K562 (cell line): ENCODE results near the gene HTR6. TPM values are rescaled to one million over a fixed set of nuclear protein-coding genes. Genes with fewer than 3 reads are reported as not detected.

Experiments used
- ATAC-seq: fragments of 200-7000 bp; cut with Tn5 transposase; 3 replicates; pipeline ENCODE4 v1.9.1; 2020; ENCODE audit warnings: moderate library complexity
- BruUV-seq: library from RNA; stranded (reverse); fragments of 400-500 nt; replicated peaks from 2 replicates; lab custom pipeline; 2021; lab: Mats Ljungman, UMichigan
- CTCF ChIA-PET: fragments of 300-600 bp; formaldehyde crosslinking; extraction: SDS; loops from one replicate; lab custom pipeline; 2021; ENCODE audit warnings: low intra/inter-chr PET ratio; lab: Yijun Ruan, JAX
- POLR2A ChIA-PET: fragments of 300-600, 350-650 bp; sonication (Branson Sonifier 250); formaldehyde crosslinking; extraction: SDS; loops from one replicate; lab custom pipeline; 2021; ENCODE audit warnings: antibody characterized with exemption, inconsistent platforms; lab: Yijun Ruan, JAX
- DNase-seq, 4 experiments: peaks; one replicate each; pipeline versions ENCODE4 v3.0.0 to v3.0.0-alpha.2; 2011 to 2018; ENCODE audit warnings: low spot score in 3 of 4, mixed read lengths in 3 of 4; ENCODE audit errors: extremely low read depth in 1 of 4
- FAIRE-seq: peaks from 2 replicates; lab custom pipeline; 2011; peaks lifted over from hg19 to GRCh38; lab: Jason Lieb, UNC
- H2AFZ ChIP-seq: 2 replicates; pipeline ENCODE4 v1.6.0; 2011; ENCODE audit warnings: low read depth, low read length, control low read depth, inconsistent platforms
- H3K27ac ChIP-seq: fragments of 200-600 bp; 3 replicates; pipeline ENCODE4 v1.8.0; 2011; ENCODE audit warnings: low read depth, mild to moderate bottlenecking, control low read depth, inconsistent platforms, low read length, moderate library complexity, mixed read lengths; ENCODE audit errors: extremely low read depth
- H3K27me3 ChIP-seq, 2 experiments: fragments of 300-600 bp in 1 of 2; 2 replicates in 1 of 2; 3 replicates in 1 of 2; pipeline versions ENCODE4 v1.6.0 to v1.8.0; 2011; ENCODE audit warnings: inconsistent platforms in 2 of 2, low read length in 2 of 2, mild to moderate bottlenecking in 1 of 2, mixed read lengths in 1 of 2, moderate library complexity in 1 of 2; ENCODE audit not compliant: control insufficient read depth in 2 of 2, insufficient read depth in 2 of 2
- H3K36me3 ChIP-seq: fragments of 300-600 bp; 3 replicates; pipeline ENCODE4 v1.8.0; 2011; ENCODE audit warnings: mild to moderate bottlenecking, low read length, inconsistent platforms; ENCODE audit not compliant: control insufficient read depth, insufficient read depth
- H3K4me1 ChIP-seq, 2 experiments: fragments of 200-600 bp in 1 of 2; replicated peaks in 1 of 2; 2 replicates in 1 of 2; 3 replicates in 1 of 2; pipeline versions ENCODE4 v1.5.1 to v1.8.0; 2011; ENCODE audit warnings: inconsistent platforms in 2 of 2, low read length in 2 of 2, mild to moderate bottlenecking in 1 of 2, mixed read lengths in 1 of 2, moderate library complexity in 1 of 2; ENCODE audit not compliant: control insufficient read depth in 2 of 2, insufficient read depth in 2 of 2
- H3K4me2 ChIP-seq: 2 replicates; pipeline ENCODE4 v1.6.1; 2011; ENCODE audit warnings: low read length, control low read depth, inconsistent platforms, mixed read lengths; ENCODE audit not compliant: insufficient read depth
- H3K4me3 ChIP-seq: fragments of 200-600 bp; sonication (generic), shearing (Covaris generic); 2 replicates; pipeline ENCODE4 v1.5.1; 2016; ENCODE audit warnings: control low read depth, inconsistent platforms
- H3K79me2 ChIP-seq: fragments of 200-600 bp; 3 replicates; pipeline ENCODE4 v1.8.0; 2011; ENCODE audit warnings: low read length, inconsistent platforms; ENCODE audit not compliant: control insufficient read depth, insufficient read depth
- H3K9ac ChIP-seq, 2 experiments: 2 replicates each; pipeline versions ENCODE4 v1.6.0 to v1.6.1; 2011; ENCODE audit warnings: low read depth in 2 of 2, low read length in 2 of 2, control low read depth in 1 of 2, inconsistent platforms in 1 of 2, mild to moderate bottlenecking in 1 of 2, mixed read lengths in 1 of 2; ENCODE audit not compliant: insufficient read depth in 1 of 2
- H3K9me1 ChIP-seq: one replicate; pipeline ENCODE4 v1.6.0; 2011; ENCODE audit warnings: inconsistent platforms, mild to moderate bottlenecking, low read length, moderate library complexity; ENCODE audit not compliant: control insufficient read depth, insufficient read depth
- H3K9me3 ChIP-seq: replicated peaks from 2 replicates; pipeline ENCODE4 v1.5.1; 2011; ENCODE audit warnings: low read depth, low read length, inconsistent platforms; ENCODE audit not compliant: control insufficient read depth, insufficient read depth
- H4K20me1 ChIP-seq: replicated peaks from 2 replicates; pipeline ENCODE4 v1.6.1; 2011; ENCODE audit warnings: low read length, inconsistent platforms, mixed read lengths; ENCODE audit not compliant: control insufficient read depth, insufficient read depth
- BRF1 ChIP-seq: IDR thresholded peaks from 3 replicates; pipeline ENCODE4 v1.6.1; 2011; ENCODE audit warnings: borderline replicate concordance, mild to moderate bottlenecking; ENCODE audit not compliant: insufficient read length; ENCODE audit errors: extremely low read depth
- CTBP1 ChIP-seq: fragments of 450-650 bp; IDR thresholded peaks from 2 replicates; pipeline ENCODE4 v1.6.1; 2016; ENCODE audit warnings: borderline replicate concordance
- DNMT1 ChIP-seq: fragments of 450-650 bp; IDR thresholded peaks from 2 replicates; pipeline ENCODE4 v1.6.1; 2016; ENCODE audit warnings: antibody characterized with exemption, mild to moderate bottlenecking
- HNRNPLL ChIP-seq: fragments of 200-400 bp; formaldehyde crosslinking; IDR thresholded peaks from 2 replicates; pipeline ENCODE4 v1.6.1; 2017; ENCODE audit warnings: low read length, low read depth, mild to moderate bottlenecking; ENCODE audit not compliant: poor library complexity, severe bottlenecking
- HOMEZ ChIP-seq: fragments of 250-450 bp; sonication (Bioruptor Pico); IDR thresholded peaks from 2 replicates; pipeline ENCODE4 v1.4.0; 2020; ENCODE audit warnings: mild to moderate bottlenecking, moderate library complexity
- TFE3 ChIP-seq: fragments of 450-650 bp; formaldehyde crosslinking; IDR thresholded peaks from 2 replicates; pipeline ENCODE4 v1.4.0; 2020; ENCODE audit warnings: mild to moderate bottlenecking, mixed read lengths
- ZBTB1 ChIP-seq: sonication (generic); formaldehyde crosslinking; IDR thresholded peaks from 2 replicates; pipeline ENCODE4 v1.8.1; 2023; ENCODE audit warnings: missing genetic modification reagents, low read depth, mild to moderate bottlenecking, borderline replicate concordance
- ZC3H8 ChIP-seq: fragments of 450-650 bp; IDR thresholded peaks from 2 replicates; pipeline ENCODE4 v1.6.1; 2017
- ZNF707 ChIP-seq: fragments of 250-450 bp; sonication (Bioruptor Pico); conservative IDR thresholded peaks from 2 replicates; pipeline ENCODE4 v1.8.0; 2022; ENCODE audit warnings: inconsistent platforms, mild to moderate bottlenecking, moderate library complexity
- ZNF830 ChIP-seq: fragments of 250-450 bp; sonication (Bioruptor Pico); IDR thresholded peaks from 2 replicates; pipeline ENCODE4 v1.5.0; 2021; ENCODE audit warnings: mild to moderate bottlenecking
- WGBS: fragments of 100-300 bp; shearing (Covaris generic); methylation state at CpG from one replicate; pipeline ENCODE4 v1.1.6; 2016; ENCODE audit warnings: low coverage, mixed read lengths; ENCODE audit not compliant: insufficient coverage; ENCODE audit errors: missing lambda C conversion rate; 5-methylcytosine and 5-hydroxymethylcytosine counted together
- in situ Hi-C: fragments of 300-500 bp; cut with MboI; formaldehyde crosslinking; loops from 4 replicates; pipeline ENCODE4 v1.15.0; 2018; ENCODE audit warnings: inconsistent platforms, mixed read lengths
- intact Hi-C: fragments of 100-400 bp; cut with micrococcal nuclease; formaldehyde crosslinking; loops from 2 replicates; pipeline ENCODE4 v1.14.2; 2022
- polyA plus RNA-seq, 8 experiments: library from polyadenylated mRNA; depleted of rRNA in 4 of 8; stranded (reverse) in 5 of 8; unstranded in 3 of 8; fragments of >200 nt; fragmentation: Nextera tagmentation in 2 of 8; fragmentation: Illumina TruSeq in 1 of 8; extraction: Ambion mirVana in 2 of 8; extraction: Trizol in 1 of 8; gene quantifications; 2 replicates each; pipeline versions ENCODE4 v1.2.1 to v1.2.3, GENCODE V29; 2011 to 2014; ENCODE audit warnings: inconsistent platforms in 1 of 8, missing spikeins in 1 of 8
- total RNA-seq, 7 experiments: library from RNA; depleted of rRNA in 6 of 7; stranded (reverse); fragments of >200 nt in 6 of 7; fragmentation: Illumina TruSeq in 2 of 7; extraction: Trizol in 2 of 7; gene quantifications; 2 replicates each; pipeline versions ENCODE4 v1.2.1 to v1.2.3, GENCODE V29; 2011 to 2021; ENCODE audit warnings: low replicate concordance in 1 of 7

HTR6 gene
- total and polyA plus RNA-seq, 9 of the 15 experiments (the other 6 are each of a cell fraction or from before 2014, with no cell fraction given), result not detected

GRCh38 chr1:19621274-19621950 lies 43.3 kb upstream of the HTR6 start:
- DNase-seq, result no peak
- intact Hi-C loops, result no loop called here
- CTCF ChIA-PET, result no interaction called here
- H3K4me2 ChIP-seq, result no peak overlapping the region
- H3K4me3 ChIP-seq, result no peak overlapping the region
- 0 out of 2 replicates have a peak, but pooled peaks cover 7% of the 10 kb centered on the region for H4K20me1 ChIP-seq
- ATAC-seq, result no peak
- H3K4me1 ChIP-seq, result no peaks in the 10 kb centered on the region; a peak in 1 of 5 replicates
- H3K27me3 ChIP-seq, result no peaks in the 10 kb centered on the region
- H3K9me3 ChIP-seq, result no peaks in the 10 kb centered on the region
- no peak for TF ChIP-seq HNRNPLL
- TF ChIP-seq ZBTB1 (CRISPR knock-in tag), result no peak
- no peak for TF ChIP-seq BRF1
- no peak for TF ChIP-seq CTBP1
- TF ChIP-seq DNMT1, result no peak
- TF ChIP-seq ZNF707 (CRISPR knock-in tag), result no peak
- no peak for TF ChIP-seq HOMEZ (CRISPR knock-in tag)
- TF ChIP-seq ZC3H8, result no peak
- TF ChIP-seq ZNF830 (CRISPR knock-in tag), result no peak
- TF ChIP-seq TFE3 (CRISPR knock-in tag), result no peak
- TF ChIP-seq, all 486 proteins: peak for 0
- Histone ChIP-seq H3K9ac (no peak overlapping the region), H3K9me1 (no peaks in the 10 kb centered on the region), H3K36me3 (peaks cover 70% of the 10 kb centered on the region), H3K27ac (no peak overlapping the region), H2AFZ (no peak overlapping the region), H3K79me2 (peaks cover 56% of the 10 kb centered on the region)
- no peak for FAIRE-seq
- in situ Hi-C loops, result no loop called here
- POLR2A ChIA-PET, result no interaction called here
- no TSS peak for BruUV-seq
- 93% methylated on average over 4 of the region's 4 CpGs for WGBS
